Pancreas (tissue), 10 donors: ENCODE measurements around the gene RBBP4. TPM values are rescaled to one million over a fixed set of nuclear protein-coding genes. Genes with fewer than 3 reads are reported as not detected.

Experiments used
- ATAC-seq, 4 donors: fragments of 200-7000 bp; cut with Tn5 transposase; one replicate each; pipeline versions ENCODE4 v1.8.0 to v1.9.1; 2020; ENCODE audit warnings: mild to moderate bottlenecking in 4 of 4, moderate library complexity in 4 of 4
- DNase-seq, 6 donors: peaks; one replicate each; pipeline ENCODE4 v3.0.0-alpha.2; 2020
- FAIRE-seq: peaks from 2 replicates; lab custom pipeline; 2012; peaks lifted over from hg19 to GRCh38; lab: Jason Lieb, UNC
- H3K27ac ChIP-seq, 4 donors: fragments of 200-600 bp; sonication (generic); 1 replicate in 3 of 4; 2 replicates in 1 of 4; pipeline versions ENCODE4 v1.5.0 to v1.8.0; 2020
- H3K27me3 ChIP-seq, 4 donors: fragments of 200-600 bp; one replicate each; pipeline ENCODE4 v1.8.0; 2021
- H3K36me3 ChIP-seq, 3 donors: fragments of 200-600 bp; sonication (generic) in 1 of 3; one replicate each; pipeline versions ENCODE4 v1.5.0 to v1.8.0; 2020 to 2021
- H3K4me1 ChIP-seq, 3 donors: fragments of 200-600 bp; one replicate each; pipeline ENCODE4 v1.8.0; 2021
- H3K4me3 ChIP-seq, 4 donors: fragments of 200-600 bp; sonication (generic) in 2 of 4; one replicate each; pipeline versions ENCODE4 v1.5.0 to v1.8.0; 2020 to 2021
- H3K9me3 ChIP-seq, 4 donors: fragments of 200-600 bp; one replicate each; pipeline ENCODE4 v1.8.0; 2021
- CTCF ChIP-seq, 4 donors: fragments of 200-600 bp; sonication (generic) in 3 of 4; IDR thresholded peaks; one replicate each; pipeline versions ENCODE4 v1.5.0 to v1.8.0; 2021; ENCODE audit warnings: antibody characterized with exemption in 4 of 4
- WGBS, 2 donors: extraction: QIAGEN DNeasy Blood & Tissue Kit; methylation state at CpG; one replicate each; pipeline ENCODE4 v1.1.7; 2013; 5-methylcytosine and 5-hydroxymethylcytosine counted together
- intact Hi-C, 3 donors: fragments of 100-400 bp; cut with DNase I; formaldehyde crosslinking; loops; one replicate each; pipeline versions ENCODE4 v1.11.1 to v1.14.2; 2022
- polyA plus RNA-seq, 2 donors: library from polyadenylated mRNA; stranded (reverse); fragments of 200-250 nt; gene quantifications; one replicate each; pipeline ENCODE4 v1.2.3, GENCODE V29; 2013
- total RNA-seq, 6 donors: library from RNA; stranded (reverse); fragmentation: NEBNext Ultra II Directional in 4 of 6; extraction: Animal tissue kit (Norgen Biotek cat#: 25700) in 4 of 6; gene quantifications; one replicate each; pipeline versions ENCODE4 v1.2.1 to v1.2.4, GENCODE V29; 2021 to 2023
- donor health status: healthy with polysubstance abuse.
- donor health status: DM: no; HTN: no; CAD: no; lungs with moderate emphysema.
- donor health status: DM: no; HTN: no; CAD: no.
- donor health status: control.
- donor health status: control.
- donor health status: Bipolar disorder and iron deficiency.
- donor health status: DM: yes; HTN: yes; CAD: no.
- donor health status: DM: no; HTN: no; CAD: no.
- donor health status: DM: no; HTN: no; CAD: no.
- donor health status: DM: yes; HTN: yes; CAD: no.

RBBP4 gene
- total and polyA plus RNA-seq, 8 donors: 19.7 to 115 (median 62.9) TPM

GRCh38 chr1:32713081-32713480 is 62.1 kb downstream of the RBBP4 start:
- DNase-seq (no peak), ATAC-seq (no peak), FAIRE-seq (no peak)
- TF ChIP-seq CTCF (IDR thresholded peaks at IDR 0.05): no peak
- Histone ChIP-seq H3K4me1 (peaks cover 3 to 10% (median 8%) of the 10 kb centered on the region in 3 donors), H3K4me3 (no peak overlapping the region), H3K9me3 (no peaks in the 10 kb centered on the region), H3K27me3 (no peaks in the 10 kb centered on the region), H3K27ac (no peak overlapping the region), H3K36me3 (no peaks in the 10 kb centered on the region)
- 74 to 77% methylated on average over 10 of the region's 10 CpGs for WGBS, 2 donors
- intact Hi-C loops: loop anchor here in 2 of 3 donors (5.0 kb wide), 1 partner anchor 59 kb away; no protein-coding TSS in a partner anchor

GRCh38 chr1:32714277-32714676 is 63.3 kb downstream of the RBBP4 start:
- H3K36me3 ChIP-seq: no peaks in the 10 kb centered on the region
- FAIRE-seq (no peak), ATAC-seq (no peak), DNase-seq (no peak)
- no peak for TF ChIP-seq CTCF (IDR thresholded peaks at IDR 0.05)
- WGBS, 2 donors: 67 to 71% methylated on average over 4 of the region's 4 CpGs
- no peak overlapping the region for H3K27ac ChIP-seq
- H3K9me3 ChIP-seq: no peaks in the 10 kb centered on the region
- H3K4me3 ChIP-seq: no peak overlapping the region
- H3K27me3 ChIP-seq: no peaks in the 10 kb centered on the region
- H3K4me1 ChIP-seq: peaks cover 3 to 10% (median 8%) of the 10 kb centered on the region in 3 donors
- intact Hi-C loops: loop anchor here in 2 of 3 donors (5.0 kb wide), 1 partner anchor 58 kb away; no protein-coding TSS in a partner anchor

- no peak overlapping the region for H3K4me3 ChIP-seq
- H3K9me3 ChIP-seq: no peaks in the 10 kb centered on the region
- DNase-seq (no peak), FAIRE-seq (no peak), ATAC-seq (no peak)
- no peak for TF ChIP-seq CTCF (IDR thresholded peaks at IDR 0.05)
- H3K4me1 ChIP-seq: peaks cover 3 to 10% (median 8%) of the 10 kb centered on the region in 3 donors
- no peaks in the 10 kb centered on the region for H3K27me3 ChIP-seq
- peak overlapping the region; percentile 65 to 90 (median 86) for H3K27ac ChIP-seq
- WGBS, 2 donors: 76 to 84% methylated on average over 4 of the region's 4 CpGs
- intact Hi-C loops: no loop called here
- H3K36me3 ChIP-seq: no peaks in the 10 kb centered on the region
Observed at GRCh38 chr1:32715901-32716311, 64.9 kb downstream of the RBBP4 start.

- Histone ChIP-seq H3K27me3 (no peaks in the 10 kb centered on the region), H3K4me1 (peaks cover 3 to 10% (median 8%) of the 10 kb centered on the region in 3 donors), H3K36me3 (no peaks in the 10 kb centered on the region), H3K4me3 (no peak overlapping the region), H3K9me3 (no peaks in the 10 kb centered on the region), H3K27ac (peak overlapping the region; percentile 65 to 90 (median 86))
- WGBS, 2 donors: 20 to 22% methylated on average over 9 of the region's 9 CpGs
- ATAC-seq: peak; percentile 94 to 96 (median 96)
- no peak for TF ChIP-seq CTCF (IDR thresholded peaks at IDR 0.05)
- no peak for FAIRE-seq
- intact Hi-C loops: no loop called here
- peak; percentile 94 to 100 (median 99) for DNase-seq
Observed at GRCh38 chr1:32716312-32717148, 65.5 kb downstream of the RBBP4 start.

- H3K9me3 ChIP-seq: no peaks in the 10 kb centered on the region
- ATAC-seq (no peak), DNase-seq (no peak), FAIRE-seq (no peak)
- peak overlapping the region in 2 of 4 donors; percentile 22 to 90 for H3K27ac ChIP-seq
- intact Hi-C loops: no loop called here
- TF ChIP-seq CTCF (IDR thresholded peaks at IDR 0.05): no peak
- H3K4me1 ChIP-seq: peaks cover 3 to 10% (median 8%) of the 10 kb centered on the region in 3 donors
- 82 to 84% methylated on average over 4 of the region's 4 CpGs for whole genome bisulfite sequencing, 2 donors
- H3K4me3 ChIP-seq: no peak overlapping the region
- no peaks in the 10 kb centered on the region for H3K27me3 ChIP-seq
- no peaks in the 10 kb centered on the region for H3K36me3 ChIP-seq
Observed at GRCh38 chr1:32717503-32717902, 66.5 kb downstream of the RBBP4 start.
